ENCODE data around the gene PTPRT.

Gene PTPRT

GRCh38 chr20:43119720-43120119 is 70.0 kb downstream of the PTPRT start:
- DNase-seq, result no peak

- no peak for DNase-seq
These were observed 87.3 kb downstream of the PTPRT start for GRCh38 chr20:43102394-43102793.

GRCh38 chr20:43096931-43097260 is 92.8 kb downstream of the PTPRT start:
- DNase-seq, result no peak

- DNase-seq, result no peak
These were observed 93.4 kb downstream of the PTPRT start for GRCh38 chr20:43096126-43096930.

- no peak for DNase-seq
These were observed 94.7 kb downstream of the PTPRT start for GRCh38 chr20:43095034-43095433.

- DNase-seq, result no peak
These were observed 97.2 kb downstream of the PTPRT start for GRCh38 chr20:43092386-43093088.

GRCh38 chr20:43068482-43068881 is 121.2 kb downstream of the PTPRT start:
- no peak for DNase-seq

GRCh38 chr20:43066125-43066524 is 123.6 kb downstream of the PTPRT start:
- no peak for DNase-seq

GRCh38 chr20:43065299-43065698 is 124.4 kb downstream of the PTPRT start:
- DNase-seq, result no peak

- no peak for DNase-seq
These were observed 131.6 kb downstream of the PTPRT start for GRCh38 chr20:43058077-43058476.

- DNase-seq, result no peak
These were observed 132.4 kb downstream of the PTPRT start for GRCh38 chr20:43057317-43057716.

GRCh38 chr20:43055181-43055884 is 134.4 kb downstream of the PTPRT start:
- no peak for DNase-seq

GRCh38 chr20:43052532-43052931 is 137.2 kb downstream of the PTPRT start:
- DNase-seq, result no peak

- DNase-seq, result no peak
These were observed 142.7 kb downstream of the PTPRT start for GRCh38 chr20:43046966-43047365.

GRCh38 chr20:43043887-43044286 is 145.8 kb downstream of the PTPRT start:
- no peak for DNase-seq

GRCh38 chr20:43040427-43040826 is 149.3 kb downstream of the PTPRT start:
- DNase-seq, result peak; percentile 5

GRCh38 chr20:43037605-43038309 is 151.9 kb downstream of the PTPRT start:
- DNase-seq, result no peak

- DNase-seq, result no peak
These were observed 154.6 kb downstream of the PTPRT start for GRCh38 chr20:43034981-43035724.

- DNase-seq, result no peak
These were observed 157.2 kb downstream of the PTPRT start for GRCh38 chr20:43032459-43032858.

GRCh38 chr20:43029176-43029575 is 160.5 kb downstream of the PTPRT start:
- no peak for DNase-seq

- no peak for DNase-seq
These were observed 161.2 kb downstream of the PTPRT start for GRCh38 chr20:43028470-43028869.

- no peak for DNase-seq
These were observed 165.9 kb downstream of the PTPRT start for GRCh38 chr20:43023836-43024235.

Measured in fibroblast of skin of back (primary cell).